HEK293 (cell line): ENCODE data around the gene SP8.

Source experiments
- CTCF ChIA-PET: fragments of 350-600 bp; formaldehyde crosslinking; extraction: SDS; loops from one replicate; lab custom pipeline; 2021; ENCODE audit warnings: antibody characterized with exemption; lab: Yijun Ruan, JAX
- POLR2A ChIA-PET: fragments of 300-600 bp; formaldehyde crosslinking; extraction: SDS; loops from one replicate; lab custom pipeline; 2020; ENCODE audit warnings: antibody characterized with exemption, inconsistent platforms; lab: Yijun Ruan, JAX
- H3K27ac ChIP-seq: fragments of 200-500 bp; sonication (Bioruptor generic); 2 replicates; pipeline ENCODE4 v1.5.1; 2014; ENCODE audit warnings: low read depth, low read length, control low read depth, inconsistent platforms; ENCODE audit errors: extremely low read depth
- H3K36me3 ChIP-seq, 2 experiments: fragments of 200-500 bp in 1 of 2; sonication (Bioruptor generic) in 1 of 2; 1 replicate in 1 of 2; 2 replicates in 1 of 2; pipeline ENCODE4 v1.5.1; 2014 to 2017; ENCODE audit warnings: inconsistent platforms in 2 of 2, low read length in 2 of 2; ENCODE audit not compliant: control insufficient read depth in 2 of 2, insufficient read depth in 1 of 2
- H3K4me1 ChIP-seq: fragments of 200-500 bp; sonication (Bioruptor generic); 2 replicates; pipeline ENCODE4 v1.5.1; 2014; ENCODE audit warnings: mild to moderate bottlenecking, low read length, inconsistent platforms; ENCODE audit not compliant: control insufficient read depth, insufficient read depth
- H3K4me3 ChIP-seq: 2 replicates; pipeline ENCODE4 v1.5.1; 2011; ENCODE audit warnings: low read depth, mild to moderate bottlenecking, control low read depth, low read length, moderate library complexity
- H3K9me3 ChIP-seq: fragments of 200-500 bp; sonication (Bioruptor generic); 2 replicates; pipeline ENCODE4 v1.5.1; 2014; ENCODE audit warnings: low read depth, low read length, inconsistent platforms; ENCODE audit not compliant: control insufficient read depth, insufficient read depth
- GLI4 ChIP-seq: fragments of 450-650 bp; formaldehyde crosslinking; IDR thresholded peaks from 2 replicates; pipeline ENCODE4 v1.5.1; 2016; ENCODE audit warnings: missing biosample characterization, missing genetic modification characterization
- RBAK ChIP-seq: fragments of 450-650 bp; formaldehyde crosslinking; IDR thresholded peaks from 2 replicates; pipeline ENCODE4 v1.5.1; 2016; ENCODE audit warnings: missing biosample characterization, missing genetic modification characterization
- ZBTB8A ChIP-seq: fragments of 450-650 bp; formaldehyde crosslinking; IDR thresholded peaks from 2 replicates; pipeline ENCODE4 v1.5.1; 2016; ENCODE audit warnings: missing biosample characterization, missing genetic modification characterization
- ZNF10 ChIP-seq: fragments of 450-650 bp; formaldehyde crosslinking; IDR thresholded peaks from 2 replicates; pipeline ENCODE4 v1.5.1; 2017; ENCODE audit warnings: missing biosample characterization, missing genetic modification characterization
- ZNF114 ChIP-seq: fragments of 450-650 bp; formaldehyde crosslinking; IDR thresholded peaks from 2 replicates; pipeline ENCODE4 v1.5.0; 2017; ENCODE audit warnings: missing biosample characterization, missing genetic modification characterization
- ZNF175 ChIP-seq: fragments of 450-650 bp; formaldehyde crosslinking; IDR thresholded peaks from 2 replicates; pipeline ENCODE4 v1.5.1; 2016; ENCODE audit warnings: missing biosample characterization, missing genetic modification characterization
- ZNF266 ChIP-seq: fragments of 450-650 bp; formaldehyde crosslinking; IDR thresholded peaks from 2 replicates; pipeline ENCODE4 v1.5.1; 2016; ENCODE audit warnings: missing biosample characterization, missing genetic modification characterization, low read depth
- ZNF362 ChIP-seq: fragments of 450-650 bp; formaldehyde crosslinking; IDR thresholded peaks from 2 replicates; pipeline ENCODE4 v1.5.1; 2016; ENCODE audit warnings: missing biosample characterization, missing genetic modification characterization
- ZNF426 ChIP-seq: fragments of 450-650 bp; formaldehyde crosslinking; IDR thresholded peaks from 2 replicates; pipeline ENCODE4 v1.5.1; 2017; ENCODE audit warnings: missing biosample characterization, missing genetic modification characterization, mild to moderate bottlenecking, inconsistent platforms, moderate library complexity
- ZNF530 ChIP-seq: fragments of 450-650 bp; formaldehyde crosslinking; IDR thresholded peaks from 2 replicates; pipeline ENCODE4 v1.5.1; 2016; ENCODE audit warnings: low read depth, missing biosample characterization, missing genetic modification characterization
- ZNF555 ChIP-seq: fragments of 450-650 bp; formaldehyde crosslinking; conservative IDR thresholded peaks from 2 replicates; pipeline ENCODE4 v1.5.1; 2017; ENCODE audit warnings: missing biosample characterization, mild to moderate bottlenecking, missing genetic modification characterization, inconsistent platforms
- ZNF558 ChIP-seq: fragments of 450-650 bp; formaldehyde crosslinking; IDR thresholded peaks from 2 replicates; pipeline ENCODE4 v1.5.1; 2016; ENCODE audit warnings: missing biosample characterization, missing genetic modification characterization
- ZNF626 ChIP-seq: fragments of 450-650 bp; sonication (Bioruptor Pico); formaldehyde crosslinking; IDR thresholded peaks from 2 replicates; pipeline ENCODE4 v1.5.1; 2018; ENCODE audit warnings: missing biosample characterization, missing genetic modification characterization, inconsistent platforms
- ZNF658 ChIP-seq: fragments of 450-650 bp; formaldehyde crosslinking; IDR thresholded peaks from 2 replicates; pipeline ENCODE4; 2016; ENCODE audit warnings: missing biosample characterization, missing genetic modification characterization
- ZNF670 ChIP-seq: fragments of 450-650 bp; formaldehyde crosslinking; IDR thresholded peaks from 2 replicates; pipeline ENCODE4 v1.5.1; 2016; ENCODE audit warnings: missing biosample characterization, missing genetic modification characterization, low read depth
- ZNF777 ChIP-seq: fragments of 450-650 bp; formaldehyde crosslinking; IDR thresholded peaks from 2 replicates; pipeline ENCODE4 v1.5.1; 2017; ENCODE audit warnings: missing biosample characterization, missing genetic modification characterization, borderline replicate concordance
- ZSCAN30 ChIP-seq: fragments of 450-650 bp; IDR thresholded peaks from 2 replicates; pipeline ENCODE4 v1.5.1; 2018; ENCODE audit warnings: missing biosample characterization, mild to moderate bottlenecking, missing genetic modification characterization, moderate library complexity
- TF ChIP-seq, protein P1 (sequence below): fragments of 450-650 bp; formaldehyde crosslinking; IDR thresholded peaks from 2 replicates; pipeline ENCODE4 v1.5.1; 2016; ENCODE audit warnings: missing biosample characterization, missing genetic modification characterization
- TF ChIP-seq, protein P2 (sequence below): fragments of 450-650 bp; formaldehyde crosslinking; IDR thresholded peaks from 2 replicates; pipeline ENCODE4 v1.5.1; 2016; ENCODE audit warnings: missing biosample characterization, missing genetic modification characterization
- TF ChIP-seq, protein P3 (sequence below): fragments of 450-650 bp; formaldehyde crosslinking; IDR thresholded peaks from 2 replicates; pipeline ENCODE4 v1.5.1; 2016; ENCODE audit warnings: missing biosample characterization, missing genetic modification characterization

Gene SP8

GRCh38 chr7:20788420-20788990, 1.8 kb upstream of the SP8 start (continued):
- TF ChIP-seq, protein P1, sequence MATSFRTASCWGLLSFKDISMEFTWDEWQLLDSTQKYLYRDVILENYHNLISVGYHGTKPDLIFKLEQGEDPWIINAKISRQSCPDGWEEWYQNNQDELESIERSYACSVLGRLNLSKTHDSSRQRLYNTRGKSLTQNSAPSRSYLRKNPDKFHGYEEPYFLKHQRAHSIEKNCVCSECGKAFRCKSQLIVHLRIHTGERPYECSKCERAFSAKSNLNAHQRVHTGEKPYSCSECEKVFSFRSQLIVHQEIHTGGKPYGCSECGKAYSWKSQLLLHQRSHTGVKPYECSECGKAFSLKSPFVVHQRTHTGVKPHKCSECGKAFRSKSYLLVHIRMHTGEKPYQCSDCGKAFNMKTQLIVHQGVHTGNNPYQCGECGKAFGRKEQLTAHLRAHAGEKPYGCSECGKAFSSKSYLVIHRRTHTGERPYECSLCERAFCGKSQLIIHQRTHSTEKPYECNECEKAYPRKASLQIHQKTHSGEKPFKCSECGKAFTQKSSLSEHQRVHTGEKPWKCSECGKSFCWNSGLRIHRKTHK (tag by site-specific recombination) = no peak
- TF ChIP-seq ZNF626 (tag by site-specific recombination) (no peak), ZSCAN30 (tag by site-specific recombination) (no peak), RBAK (tag by site-specific recombination) (no peak), ZNF777 (no peak), ZNF175 (no peak)
- TF ChIP-seq, protein P2, sequence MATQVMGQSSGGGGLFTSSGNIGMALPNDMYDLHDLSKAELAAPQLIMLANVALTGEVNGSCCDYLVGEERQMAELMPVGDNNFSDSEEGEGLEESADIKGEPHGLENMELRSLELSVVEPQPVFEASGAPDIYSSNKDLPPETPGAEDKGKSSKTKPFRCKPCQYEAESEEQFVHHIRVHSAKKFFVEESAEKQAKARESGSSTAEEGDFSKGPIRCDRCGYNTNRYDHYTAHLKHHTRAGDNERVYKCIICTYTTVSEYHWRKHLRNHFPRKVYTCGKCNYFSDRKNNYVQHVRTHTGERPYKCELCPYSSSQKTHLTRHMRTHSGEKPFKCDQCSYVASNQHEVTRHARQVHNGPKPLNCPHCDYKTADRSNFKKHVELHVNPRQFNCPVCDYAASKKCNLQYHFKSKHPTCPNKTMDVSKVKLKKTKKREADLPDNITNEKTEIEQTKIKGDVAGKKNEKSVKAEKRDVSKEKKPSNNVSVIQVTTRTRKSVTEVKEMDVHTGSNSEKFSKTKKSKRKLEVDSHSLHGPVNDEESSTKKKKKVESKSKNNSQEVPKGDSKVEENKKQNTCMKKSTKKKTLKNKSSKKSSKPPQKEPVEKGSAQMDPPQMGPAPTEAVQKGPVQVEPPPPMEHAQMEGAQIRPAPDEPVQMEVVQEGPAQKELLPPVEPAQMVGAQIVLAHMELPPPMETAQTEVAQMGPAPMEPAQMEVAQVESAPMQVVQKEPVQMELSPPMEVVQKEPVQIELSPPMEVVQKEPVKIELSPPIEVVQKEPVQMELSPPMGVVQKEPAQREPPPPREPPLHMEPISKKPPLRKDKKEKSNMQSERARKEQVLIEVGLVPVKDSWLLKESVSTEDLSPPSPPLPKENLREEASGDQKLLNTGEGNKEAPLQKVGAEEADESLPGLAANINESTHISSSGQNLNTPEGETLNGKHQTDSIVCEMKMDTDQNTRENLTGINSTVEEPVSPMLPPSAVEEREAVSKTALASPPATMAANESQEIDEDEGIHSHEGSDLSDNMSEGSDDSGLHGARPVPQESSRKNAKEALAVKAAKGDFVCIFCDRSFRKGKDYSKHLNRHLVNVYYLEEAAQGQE (tag by site-specific recombination) = no peak

DNA sequence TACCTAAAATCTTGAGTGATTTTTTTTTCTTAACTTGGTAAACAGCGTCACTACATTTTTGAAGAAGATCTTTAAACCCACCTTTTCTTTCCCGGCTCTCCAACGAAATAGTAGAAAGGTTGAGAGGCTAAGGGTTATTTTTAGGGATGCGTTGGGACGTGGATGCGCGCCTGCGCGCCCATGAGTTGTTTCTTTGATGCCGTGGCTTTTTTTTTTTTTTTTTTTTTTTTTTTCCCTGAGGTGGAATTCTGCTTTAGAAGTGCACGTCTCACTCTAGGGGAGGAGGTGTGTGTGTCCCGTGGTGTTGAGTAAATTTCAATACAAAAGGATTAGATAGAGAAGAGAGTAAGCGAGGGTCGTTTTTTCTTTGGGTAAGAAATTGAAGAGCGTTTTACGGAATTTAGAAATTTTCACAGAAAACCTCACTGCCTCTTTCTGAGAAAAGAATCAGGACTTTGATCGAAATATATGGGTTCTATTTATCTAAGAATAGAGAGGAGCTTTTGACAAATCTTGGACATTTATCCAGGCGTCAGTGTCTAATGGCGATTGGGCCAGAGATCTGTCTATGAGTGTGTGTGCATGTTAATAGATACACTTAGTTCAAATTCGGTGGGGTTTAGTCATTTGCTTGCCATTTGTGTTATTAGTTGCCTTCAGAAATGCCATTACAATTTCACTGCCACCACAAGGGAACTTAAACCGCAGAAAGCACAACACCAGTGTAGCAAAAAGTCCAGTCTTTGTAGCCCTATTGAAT, 1.2 kb upstream of the SP8 start:
- H3K27ac ChIP-seq = no peak overlapping the region
- no peaks in the 10 kb centered on the region for H3K36me3 ChIP-seq
- no peak for TF ChIP-seq ZNF558 (tag by site-specific recombination)
- TF ChIP-seq ZNF670 (tag by site-specific recombination) = no peak
- 0 out of 2 replicates have a peak, but pooled peaks have one; percentile 26 for TF ChIP-seq ZNF362 (tag by site-specific recombination)
- no peak for TF ChIP-seq ZNF530 (tag by site-specific recombination)
- TF ChIP-seq ZNF426 (tag by site-specific recombination) = no peak
- TF ChIP-seq ZNF114 = no peak
- no peak for TF ChIP-seq ZNF10 (tag by site-specific recombination)
- POLR2A ChIA-PET = interaction anchor here (2.1 kb wide), 1 partner anchor 10 kb away, joined by 9 read pairs; no protein-coding TSS in a partner anchor
- H3K9me3 ChIP-seq = no peaks in the 10 kb centered on the region
- CTCF ChIA-PET = no interaction called here
- no peak overlapping the region for H3K4me3 ChIP-seq
- H3K4me1 ChIP-seq = no peaks in the 10 kb centered on the region

DNA sequence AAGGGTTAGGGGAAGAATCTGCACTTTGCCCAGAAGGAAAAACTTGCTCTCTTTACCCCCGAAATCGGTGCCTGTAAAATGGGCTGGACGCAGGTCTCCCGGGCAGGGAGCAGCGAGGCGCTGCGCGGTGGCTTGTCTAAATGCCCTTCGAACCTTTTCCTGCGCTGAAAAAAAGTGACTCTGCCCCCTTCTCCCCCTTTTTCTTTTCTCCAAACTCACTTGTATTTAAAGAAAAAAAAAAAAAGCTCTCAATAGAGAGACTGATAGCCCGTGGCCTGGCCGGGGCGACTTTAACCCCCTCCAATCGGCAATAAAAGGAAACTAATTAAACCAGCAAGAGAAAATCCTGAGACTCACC, 286 bp downstream of the SP8 start:
- H3K4me3 ChIP-seq = peak overlapping the region; percentile 78
- TF ChIP-seq ZNF555 (tag by site-specific recombination) = no peak
- TF ChIP-seq, protein P3, sequence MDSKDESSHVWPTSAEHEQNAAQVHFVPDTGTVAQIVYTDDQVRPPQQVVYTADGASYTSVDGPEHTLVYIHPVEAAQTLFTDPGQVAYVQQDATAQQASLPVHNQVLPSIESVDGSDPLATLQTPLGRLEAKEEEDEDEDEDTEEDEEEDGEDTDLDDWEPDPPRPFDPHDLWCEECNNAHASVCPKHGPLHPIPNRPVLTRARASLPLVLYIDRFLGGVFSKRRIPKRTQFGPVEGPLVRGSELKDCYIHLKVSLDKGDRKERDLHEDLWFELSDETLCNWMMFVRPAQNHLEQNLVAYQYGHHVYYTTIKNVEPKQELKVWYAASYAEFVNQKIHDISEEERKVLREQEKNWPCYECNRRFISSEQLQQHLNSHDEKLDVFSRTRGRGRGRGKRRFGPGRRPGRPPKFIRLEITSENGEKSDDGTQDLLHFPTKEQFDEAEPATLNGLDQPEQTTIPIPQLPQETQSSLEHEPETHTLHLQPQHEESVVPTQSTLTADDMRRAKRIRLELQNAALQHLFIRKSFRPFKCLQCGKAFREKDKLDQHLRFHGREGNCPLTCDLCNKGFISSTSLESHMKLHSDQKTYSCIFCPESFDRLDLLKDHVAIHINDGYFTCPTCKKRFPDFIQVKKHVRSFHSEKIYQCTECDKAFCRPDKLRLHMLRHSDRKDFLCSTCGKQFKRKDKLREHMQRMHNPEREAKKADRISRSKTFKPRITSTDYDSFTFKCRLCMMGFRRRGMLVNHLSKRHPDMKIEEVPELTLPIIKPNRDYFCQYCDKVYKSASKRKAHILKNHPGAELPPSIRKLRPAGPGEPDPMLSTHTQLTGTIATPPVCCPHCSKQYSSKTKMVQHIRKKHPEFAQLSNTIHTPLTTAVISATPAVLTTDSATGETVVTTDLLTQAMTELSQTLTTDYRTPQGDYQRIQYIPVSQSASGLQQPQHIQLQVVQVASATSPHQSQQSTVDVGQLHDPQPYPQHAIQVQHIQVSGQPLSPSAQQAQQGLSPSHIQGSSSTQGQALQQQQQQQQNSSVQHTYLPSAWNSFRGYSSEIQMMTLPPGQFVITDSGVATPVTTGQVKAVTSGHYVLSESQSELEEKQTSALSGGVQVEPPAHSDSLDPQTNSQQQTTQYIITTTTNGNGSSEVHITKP (tag by site-specific recombination) = peak; percentile 81
- no peak for TF ChIP-seq GLI4 (tag by site-specific recombination)
- no peak for TF ChIP-seq ZBTB8A (tag by site-specific recombination)
- TF ChIP-seq ZNF266 (tag by site-specific recombination) = no peak
- TF ChIP-seq ZNF658 (tag by site-specific recombination) = no peak
- peak overlapping the region; percentile 34; the same call in 1 of the 2 replicates for H3K27ac ChIP-seq
- no peaks in the 10 kb centered on the region for H3K36me3 ChIP-seq
- no peaks in the 10 kb centered on the region for H3K4me1 ChIP-seq
- POLR2A ChIA-PET = interaction anchor here (2.5 kb wide), 1 partner anchor 11 kb away, joined by 15 read pairs; no protein-coding TSS in a partner anchor
- H3K9me3 ChIP-seq = no peaks in the 10 kb centered on the region
- CTCF ChIA-PET = interaction anchor here (0.6 to 0.7 kb wide), 3 partner anchors 80 to 475 kb away, joined by 3 read pairs; no protein-coding TSS in a partner anchor
